ENCODE results near the gene IARS1. TPM values are rescaled to one million over a fixed set of nuclear protein-coding genes. Genes with fewer than 3 reads are reported as not detected.

The IARS1 gene
- total and polyA plus RNA-seq, 2 of the 13 experiments (the other 11 are each of a cell fraction or from before 2014, with no cell fraction given) = 55.9 to 185 TPM

DNA sequence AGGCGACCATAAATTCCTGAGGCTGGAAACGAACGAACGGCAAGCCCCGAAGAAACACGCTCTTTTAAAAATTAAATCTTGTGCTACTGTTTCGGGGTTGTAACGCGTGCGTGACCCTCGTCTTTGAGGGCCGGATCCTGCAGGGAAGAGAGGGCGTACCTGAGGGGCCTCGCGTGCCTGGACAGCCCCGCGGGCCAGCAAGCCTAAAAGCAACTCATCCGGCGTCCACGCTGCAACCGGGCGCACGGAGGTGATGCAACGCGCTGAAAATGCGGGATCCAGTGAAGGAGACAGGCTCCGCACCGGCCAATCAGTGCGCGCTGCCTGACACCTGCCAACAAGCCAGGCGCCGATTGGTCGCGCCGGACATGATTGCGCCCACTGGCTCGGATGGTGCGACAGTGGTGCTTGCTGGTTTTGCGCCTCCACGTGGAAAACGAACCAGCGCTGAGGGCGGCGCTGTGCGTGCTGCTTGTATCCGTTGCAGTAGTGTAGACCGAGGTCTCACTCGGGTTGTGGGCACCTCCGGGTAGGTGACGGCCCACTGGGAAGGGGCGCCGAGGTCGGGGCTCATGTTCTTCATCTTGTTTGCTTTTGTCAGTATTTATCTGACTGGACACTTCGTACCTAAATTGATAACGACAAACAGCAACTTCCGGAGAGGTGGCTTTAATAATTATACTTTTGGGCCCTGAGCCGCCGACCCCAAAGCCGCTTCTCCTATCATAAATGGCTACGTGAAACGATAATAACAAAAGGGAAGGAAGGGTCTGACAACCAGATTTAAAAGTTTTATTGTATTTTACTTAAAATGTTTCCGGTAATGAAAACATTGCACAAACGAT is at the start of gene IARS1 (continued):
- TF ChIP-seq, protein P1, sequence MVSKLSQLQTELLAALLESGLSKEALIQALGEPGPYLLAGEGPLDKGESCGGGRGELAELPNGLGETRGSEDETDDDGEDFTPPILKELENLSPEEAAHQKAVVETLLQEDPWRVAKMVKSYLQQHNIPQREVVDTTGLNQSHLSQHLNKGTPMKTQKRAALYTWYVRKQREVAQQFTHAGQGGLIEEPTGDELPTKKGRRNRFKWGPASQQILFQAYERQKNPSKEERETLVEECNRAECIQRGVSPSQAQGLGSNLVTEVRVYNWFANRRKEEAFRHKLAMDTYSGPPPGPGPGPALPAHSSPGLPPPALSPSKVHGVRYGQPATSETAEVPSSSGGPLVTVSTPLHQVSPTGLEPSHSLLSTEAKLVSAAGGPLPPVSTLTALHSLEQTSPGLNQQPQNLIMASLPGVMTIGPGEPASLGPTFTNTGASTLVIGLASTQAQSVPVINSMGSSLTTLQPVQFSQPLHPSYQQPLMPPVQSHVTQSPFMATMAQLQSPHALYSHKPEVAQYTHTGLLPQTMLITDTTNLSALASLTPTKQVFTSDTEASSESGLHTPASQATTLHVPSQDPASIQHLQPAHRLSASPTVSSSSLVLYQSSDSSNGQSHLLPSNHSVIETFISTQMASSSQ (IDR thresholded peaks at IDR 0.05; ENCODE audit: low read depth) = no peak; the same call in 1 of the 2 replicates
- TF ChIP-seq, protein P1 (CRISPR knock-in tag; IDR thresholded peaks at IDR 0.05; ENCODE audit: borderline replicate concordance) = peak; percentile 88
- TF ChIP-seq, protein P2, sequence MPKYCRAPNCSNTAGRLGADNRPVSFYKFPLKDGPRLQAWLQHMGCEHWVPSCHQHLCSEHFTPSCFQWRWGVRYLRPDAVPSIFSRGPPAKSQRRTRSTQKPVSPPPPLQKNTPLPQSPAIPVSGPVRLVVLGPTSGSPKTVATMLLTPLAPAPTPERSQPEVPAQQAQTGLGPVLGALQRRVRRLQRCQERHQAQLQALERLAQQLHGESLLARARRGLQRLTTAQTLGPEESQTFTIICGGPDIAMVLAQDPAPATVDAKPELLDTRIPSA (CRISPR knock-in tag; IDR thresholded peaks at IDR 0.05; ENCODE audit: borderline replicate concordance) = peak; percentile 31; the same call in 1 of the 2 replicates
- TF ChIP-seq SIX1 (CRISPR knock-in tag; IDR thresholded peaks at IDR 0.05; ENCODE audit: borderline replicate concordance) (peak; percentile 27; the same call in 1 of the 2 replicates), PAWR (CRISPR knock-in tag; IDR thresholded peaks at IDR 0.05; ENCODE audit: borderline replicate concordance) (no peak), ATRX (CRISPR knock-in tag; IDR thresholded peaks at IDR 0.05; ENCODE audit: borderline replicate concordance) (no peak), ZNF460 (CRISPR knock-in tag; IDR thresholded peaks at IDR 0.05; ENCODE audit: borderline replicate concordance) (no peak), ZNF670 (CRISPR knock-in tag; IDR thresholded peaks at IDR 0.05; ENCODE audit: borderline replicate concordance) (peak; percentile 53; the same call in 1 of the 2 replicates), ZIK1 (CRISPR knock-in tag; IDR thresholded peaks at IDR 0.05; ENCODE audit: borderline replicate concordance, low read depth) (peak; percentile 81), HOXA3 (CRISPR knock-in tag; IDR thresholded peaks at IDR 0.05) (peak; percentile 95), ZNF556 (CRISPR knock-in tag; IDR thresholded peaks at IDR 0.05; ENCODE audit: borderline replicate concordance) (peak; percentile 88), HHEX (CRISPR knock-in tag; IDR thresholded peaks at IDR 0.05) (no peak), ZSCAN21 (CRISPR knock-in tag; IDR thresholded peaks at IDR 0.05; ENCODE audit: borderline replicate concordance) (peak; percentile 91), POLR2AphosphoS2 (IDR thresholded peaks at IDR 0.05; ENCODE audit: low read depth, low read length) (no peak), SAP130 (CRISPR knock-in tag; IDR thresholded peaks at IDR 0.05; ENCODE audit: low read depth) (peak; percentile 100), ZFP36L2 (CRISPR knock-in tag; IDR thresholded peaks at IDR 0.05) (0 out of 2 replicates have a peak, but pooled peaks have one; percentile 16), CEBPB (IDR thresholded peaks at IDR 0.05; ENCODE audit: borderline replicate concordance, low read depth, low read length) (peak; percentile 99), FOSL2 (CRISPR knock-in tag; IDR thresholded peaks at IDR 0.05) (peak; percentile 78), ZFP36L1 (CRISPR knock-in tag; IDR thresholded peaks at IDR 0.05) (0 out of 2 replicates have a peak, but pooled peaks have one; percentile 77), FOSL1 (CRISPR knock-in tag; IDR thresholded peaks at IDR 0.05; ENCODE audit: borderline replicate concordance) (no peak)
- TF ChIP-seq, protein P3, sequence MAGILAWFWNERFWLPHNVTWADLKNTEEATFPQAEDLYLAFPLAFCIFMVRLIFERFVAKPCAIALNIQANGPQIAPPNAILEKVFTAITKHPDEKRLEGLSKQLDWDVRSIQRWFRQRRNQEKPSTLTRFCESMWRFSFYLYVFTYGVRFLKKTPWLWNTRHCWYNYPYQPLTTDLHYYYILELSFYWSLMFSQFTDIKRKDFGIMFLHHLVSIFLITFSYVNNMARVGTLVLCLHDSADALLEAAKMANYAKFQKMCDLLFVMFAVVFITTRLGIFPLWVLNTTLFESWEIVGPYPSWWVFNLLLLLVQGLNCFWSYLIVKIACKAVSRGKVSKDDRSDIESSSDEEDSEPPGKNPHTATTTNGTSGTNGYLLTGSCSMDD (CRISPR knock-in tag; IDR thresholded peaks at IDR 0.05) = peak; percentile 78; the same call in 1 of the 2 replicates
- TF ChIP-seq, protein P4, sequence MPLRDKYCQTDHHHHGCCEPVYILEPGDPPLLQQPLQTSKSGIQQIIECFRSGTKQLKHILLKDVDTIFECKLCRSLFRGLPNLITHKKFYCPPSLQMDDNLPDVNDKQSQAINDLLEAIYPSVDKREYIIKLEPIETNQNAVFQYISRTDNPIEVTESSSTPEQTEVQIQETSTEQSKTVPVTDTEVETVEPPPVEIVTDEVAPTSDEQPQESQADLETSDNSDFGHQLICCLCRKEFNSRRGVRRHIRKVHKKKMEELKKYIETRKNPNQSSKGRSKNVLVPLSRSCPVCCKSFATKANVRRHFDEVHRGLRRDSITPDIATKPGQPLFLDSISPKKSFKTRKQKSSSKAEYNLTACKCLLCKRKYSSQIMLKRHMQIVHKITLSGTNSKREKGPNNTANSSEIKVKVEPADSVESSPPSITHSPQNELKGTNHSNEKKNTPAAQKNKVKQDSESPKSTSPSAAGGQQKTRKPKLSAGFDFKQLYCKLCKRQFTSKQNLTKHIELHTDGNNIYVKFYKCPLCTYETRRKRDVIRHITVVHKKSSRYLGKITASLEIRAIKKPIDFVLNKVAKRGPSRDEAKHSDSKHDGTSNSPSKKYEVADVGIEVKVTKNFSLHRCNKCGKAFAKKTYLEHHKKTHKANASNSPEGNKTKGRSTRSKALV (CRISPR knock-in tag; IDR thresholded peaks at IDR 0.05) = peak; percentile 91
